Upper lobe of left lung (tissue), 6 donors: ENCODE data around the gene CORO7. TPM values are rescaled to one million over a fixed set of nuclear protein-coding genes. Genes with fewer than 3 reads are reported as not detected.

Experiments used
- ATAC-seq, 2 donors: fragments of 200-7000 bp; cut with Tn5 transposase; one replicate each; pipeline ENCODE4 v1.9.1; 2022; ENCODE audit warnings: mild to moderate bottlenecking in 2 of 2, moderate library complexity in 2 of 2; ENCODE audit not compliant: low FRiP score in 2 of 2
- DNase-seq, 2 donors: peaks; one replicate each; pipeline ENCODE4 v3.0.0-alpha.2; 2019 to 2020
- H3K27ac ChIP-seq, 4 donors: fragments of 200-600 bp; sonication (generic); one replicate each; pipeline ENCODE4 v1.5.1; 2016 to 2019
- H3K27me3 ChIP-seq, 4 donors: fragments of 200-600 bp; sonication (generic); one replicate each; pipeline ENCODE4 v1.5.1; 2017 to 2019
- H3K36me3 ChIP-seq, 4 donors: fragments of 200-600 bp; sonication (generic); one replicate each; pipeline ENCODE4 v1.5.1; 2016 to 2019
- H3K4me1 ChIP-seq, 4 donors: fragments of 200-600 bp; sonication (generic); one replicate each; pipeline ENCODE4 v1.5.1; 2018 to 2019
- H3K4me3 ChIP-seq, 4 donors: fragments of 200-600 bp; sonication (generic); one replicate each; pipeline ENCODE4 v1.5.1; 2017 to 2019; ENCODE audit warnings: mild to moderate bottlenecking in 2 of 4, moderate library complexity in 1 of 4
- H3K9me3 ChIP-seq, 4 donors: fragments of 200-600 bp; sonication (generic); one replicate each; pipeline ENCODE4 v1.5.1; 2018 to 2019
- EP300 ChIP-seq, 4 donors: sonication (generic); formaldehyde crosslinking; IDR thresholded peaks; one replicate each; pipeline ENCODE4 v1.5.1; 2017; ENCODE audit warnings: antibody characterized with exemption in 4 of 4, control low read depth in 2 of 4
- POLR2A ChIP-seq, 4 donors: fragments of 450-650 bp; IDR thresholded peaks; one replicate each; pipeline ENCODE4 v1.5.1; 2016 to 2017; ENCODE audit warnings: antibody characterized with exemption in 4 of 4, mild to moderate bottlenecking in 2 of 4
- POLR2AphosphoS5 ChIP-seq, 2 donors: sonication (generic); formaldehyde crosslinking; IDR thresholded peaks; one replicate each; pipeline ENCODE4 v1.5.1; 2017; ENCODE audit warnings: antibody characterized with exemption in 2 of 2
- WGBS, 2 donors: methylation state at CpG; one replicate each; pipeline ENCODE4 v1.1.5; 2017 to 2018; 5-methylcytosine and 5-hydroxymethylcytosine counted together
- total RNA-seq, 6 donors: library from RNA; depleted of rRNA in 4 of 6; stranded (reverse); fragments of >200 nt in 4 of 6; gene quantifications; one replicate each; pipeline versions ENCODE4 v1.1.0 to v1.2.1, GENCODE V29; 2016 to 2021
- TF ChIP-seq, protein P1 (sequence below), 6 experiments: fragments of 450-650 bp in 4 of 6; fragments of 200-600 bp in 2 of 6; sonication (generic) in 2 of 6; IDR thresholded peaks; one replicate each; pipeline ENCODE4 v1.5.1; 2016 to 2019; ENCODE audit warnings: antibody characterized with exemption in 6 of 6
- donor health status: DM: no; HTN: no; CAD: no; lungs with moderate emphysema.
- donor health status: DM: no; HTN: yes; CAD: no; lungs with severe emphysema.

CORO7 gene
- total RNA-seq, 6 donors from 2014 or later, result 42.9 to 235 (median 69.0) TPM

GRCh38 chr16:4377573-4378154 is 38.7 kb downstream of the CORO7 start:
- WGBS, 2 donors, result 72 to 81% methylated on average over 12 of the region's 12 CpGs
- ATAC-seq (no peak), DNase-seq (no peak)
- no peaks in the 10 kb centered on the region for H3K9me3 ChIP-seq
- H3K27me3 ChIP-seq, result no peaks in the 10 kb centered on the region
- peaks cover 13 to 37% (median 23%) of the 10 kb centered on the region in 4 donors for H3K36me3 ChIP-seq
- H3K4me3 ChIP-seq, result no peak overlapping the region
- H3K4me1 ChIP-seq, result peaks cover 64 to 70% (median 67%) of the 10 kb centered on the region in 4 donors
- TF ChIP-seq, protein P1, sequence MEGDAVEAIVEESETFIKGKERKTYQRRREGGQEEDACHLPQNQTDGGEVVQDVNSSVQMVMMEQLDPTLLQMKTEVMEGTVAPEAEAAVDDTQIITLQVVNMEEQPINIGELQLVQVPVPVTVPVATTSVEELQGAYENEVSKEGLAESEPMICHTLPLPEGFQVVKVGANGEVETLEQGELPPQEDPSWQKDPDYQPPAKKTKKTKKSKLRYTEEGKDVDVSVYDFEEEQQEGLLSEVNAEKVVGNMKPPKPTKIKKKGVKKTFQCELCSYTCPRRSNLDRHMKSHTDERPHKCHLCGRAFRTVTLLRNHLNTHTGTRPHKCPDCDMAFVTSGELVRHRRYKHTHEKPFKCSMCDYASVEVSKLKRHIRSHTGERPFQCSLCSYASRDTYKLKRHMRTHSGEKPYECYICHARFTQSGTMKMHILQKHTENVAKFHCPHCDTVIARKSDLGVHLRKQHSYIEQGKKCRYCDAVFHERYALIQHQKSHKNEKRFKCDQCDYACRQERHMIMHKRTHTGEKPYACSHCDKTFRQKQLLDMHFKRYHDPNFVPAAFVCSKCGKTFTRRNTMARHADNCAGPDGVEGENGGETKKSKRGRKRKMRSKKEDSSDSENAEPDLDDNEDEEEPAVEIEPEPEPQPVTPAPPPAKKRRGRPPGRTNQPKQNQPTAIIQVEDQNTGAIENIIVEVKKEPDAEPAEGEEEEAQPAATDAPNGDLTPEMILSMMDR (IDR thresholded peaks at IDR 0.05), result no peak
- TF ChIP-seq EP300 (IDR thresholded peaks at IDR 0.05) (no peak), POLR2A (IDR thresholded peaks at IDR 0.05) (no peak), POLR2AphosphoS5 (IDR thresholded peaks at IDR 0.05) (no peak)
- H3K27ac ChIP-seq, result peak overlapping the region; percentile 82 to 92 (median 85)

- H3K4me1 ChIP-seq, result peaks cover 70 to 76% (median 73%) of the 10 kb centered on the region in 4 donors
- no peak for ATAC-seq
- H3K27me3 ChIP-seq, result no peaks in the 10 kb centered on the region
- no peak for TF ChIP-seq POLR2A (IDR thresholded peaks at IDR 0.05)
- no peak for TF ChIP-seq EP300 (IDR thresholded peaks at IDR 0.05)
- TF ChIP-seq, protein P1 (IDR thresholded peaks at IDR 0.05), result no peak
- TF ChIP-seq POLR2AphosphoS5 (IDR thresholded peaks at IDR 0.05), result no peak
- peak overlapping the region in 1 of 4 donors; percentile 15 for H3K4me3 ChIP-seq
- peak overlapping the region; percentile 82 to 92 (median 85) for H3K27ac ChIP-seq
- no peak for DNase-seq
- WGBS, 2 donors, result 62 to 79% methylated on average over 8 to 27 of the region's 27 CpGs
- H3K36me3 ChIP-seq, result peaks cover 8 to 31% (median 16%) of the 10 kb centered on the region in 4 donors
- H3K9me3 ChIP-seq, result no peaks in the 10 kb centered on the region
Observed at GRCh38 chr16:4376893-4377572, 39.4 kb downstream of the CORO7 start.

DNA sequence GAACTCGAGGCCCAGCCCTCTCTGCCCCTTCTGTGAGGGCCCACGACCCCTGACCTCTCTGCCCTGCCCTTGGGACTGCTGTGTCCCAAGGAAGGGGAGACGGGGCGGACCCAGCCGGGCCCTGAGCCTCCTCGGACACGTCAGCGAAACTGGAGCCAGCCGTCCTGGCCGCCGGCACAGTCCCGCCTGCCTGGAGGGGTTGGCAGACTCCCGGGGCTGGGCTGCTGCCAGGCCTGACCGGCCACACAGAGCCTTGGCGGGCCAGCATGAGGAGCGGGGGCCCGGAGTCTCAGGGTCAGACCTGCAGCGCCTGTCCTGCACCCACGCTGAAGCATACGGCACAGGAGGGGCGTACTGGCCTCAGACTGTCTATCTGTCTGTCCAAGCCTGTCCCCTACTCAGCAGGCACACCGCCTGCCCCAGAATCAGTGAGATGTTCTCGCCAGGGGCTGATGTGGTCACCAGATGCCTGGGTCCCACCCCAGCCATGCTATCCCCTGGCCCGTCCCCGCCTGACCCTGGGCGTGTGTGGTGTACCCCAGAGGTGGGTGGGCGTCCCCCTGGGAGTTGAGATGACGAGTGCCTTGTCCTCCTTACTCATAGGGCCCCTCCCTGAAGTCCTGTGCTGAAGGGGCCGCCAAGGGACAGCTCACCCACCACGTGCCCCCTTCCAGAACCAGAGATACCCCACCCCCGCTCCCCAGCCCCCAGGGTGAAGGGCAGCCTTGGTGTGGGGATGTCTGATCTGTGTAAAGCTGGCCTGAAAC is 40.1 kb downstream of the CORO7 start:
- ATAC-seq (peak; percentile 71 to 74), DNase-seq (peak; percentile 92 to 97)
- peaks cover 2 to 24% (median 9%) of the 10 kb centered on the region in 4 donors for H3K36me3 ChIP-seq
- H3K4me3 ChIP-seq, result peak overlapping the region in 2 of 4 donors; percentile 15 to 23
- no peaks in the 10 kb centered on the region for H3K27me3 ChIP-seq
- 37 to 39% methylated on average over 4 to 26 of the region's 31 CpGs for WGBS, 2 donors
- H3K27ac ChIP-seq, result peak overlapping the region; percentile 82 to 92 (median 85)
- peaks cover 71 to 84% (median 75%) of the 10 kb centered on the region in 4 donors for H3K4me1 ChIP-seq
- no peak for TF ChIP-seq POLR2A (IDR thresholded peaks at IDR 0.05)
- peak in 1 of 2 donors; percentile 55 for TF ChIP-seq POLR2AphosphoS5 (IDR thresholded peaks at IDR 0.05)
- TF ChIP-seq EP300 (IDR thresholded peaks at IDR 0.05), result peak in 1 of 4 donors; percentile 2
- no peaks in the 10 kb centered on the region for H3K9me3 ChIP-seq

GRCh38 chr16:4375717-4376116 is 40.7 kb downstream of the CORO7 start:
- WGBS, 2 donors, result 75 to 87% methylated on average over 13 to 15 of the region's 15 CpGs
- Histone ChIP-seq H3K4me1 (peaks cover 71 to 90% (median 81%) of the 10 kb centered on the region in 4 donors), H3K36me3 (peaks cover 0 to 18% (median 4%) of the 10 kb centered on the region in 4 donors), H3K27ac (peak overlapping the region; percentile 82 to 92 (median 85)), H3K27me3 (no peaks in the 10 kb centered on the region), H3K4me3 (peak overlapping the region in 2 of 4 donors; percentile 15 to 23), H3K9me3 (no peaks in the 10 kb centered on the region)
- TF ChIP-seq EP300 (IDR thresholded peaks at IDR 0.05), result no peak
- no peak for ATAC-seq
- DNase-seq, result no peak

DNA sequence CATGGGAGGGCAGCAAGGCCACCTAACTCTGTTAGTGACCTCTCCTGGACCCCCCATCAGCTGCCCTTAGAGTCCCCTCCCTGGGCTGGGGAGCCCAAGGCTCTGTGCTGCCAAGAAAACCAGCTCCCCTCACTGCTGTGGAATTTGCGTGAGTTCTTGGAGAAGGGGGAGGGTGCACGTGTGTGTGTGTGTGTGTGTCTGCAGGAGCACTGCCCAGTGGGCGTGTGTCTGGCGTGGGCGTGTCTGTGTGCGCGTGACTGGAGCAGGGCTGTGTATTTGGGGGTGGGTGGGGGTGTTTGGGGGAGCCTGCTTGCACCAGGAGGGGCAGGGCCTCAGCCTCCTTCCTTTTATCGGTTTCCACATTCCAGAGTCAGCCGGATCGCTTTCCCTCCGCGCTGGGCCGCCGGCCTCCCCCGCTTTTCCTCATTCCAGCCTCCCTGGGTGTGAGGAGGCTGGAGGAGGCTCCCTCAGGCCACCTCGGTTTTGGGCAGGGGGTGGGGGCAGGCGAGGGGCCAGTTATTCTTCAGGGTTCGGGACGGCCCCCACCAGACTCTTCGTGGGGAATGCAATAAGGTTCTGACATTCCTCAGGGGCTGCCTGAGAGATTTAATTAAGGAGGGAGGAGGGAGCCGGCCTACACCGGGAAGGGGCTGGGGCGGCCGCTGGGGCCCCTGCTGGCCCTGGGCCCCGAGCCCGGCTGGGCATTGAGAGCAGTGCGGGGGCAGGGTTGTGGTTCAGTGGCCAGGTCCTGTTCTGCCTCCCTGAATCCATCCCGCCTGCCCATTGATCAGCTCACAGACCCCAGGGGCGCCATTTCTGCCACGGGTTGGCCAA is 42.3 kb downstream of the CORO7 start:
- Histone ChIP-seq H3K4me1 (peaks cover 79 to 96% (median 93%) of the 10 kb centered on the region in 4 donors), H3K27me3 (no peaks in the 10 kb centered on the region), H3K36me3 (peaks cover 0 to 13% (median 0%) of the 10 kb centered on the region in 4 donors), H3K27ac (peak overlapping the region; percentile 82 to 92 (median 85)), H3K4me3 (peak overlapping the region in 3 of 4 donors; percentile 64 to 93 (median 67)), H3K9me3 (no peaks in the 10 kb centered on the region)
- WGBS, 2 donors, result 43 to 60% methylated on average over 2 to 26 of the region's 30 CpGs
- peak; percentile 46 to 49 for ATAC-seq
- TF ChIP-seq EP300 (IDR thresholded peaks at IDR 0.05) (no peak), POLR2AphosphoS5 (IDR thresholded peaks at IDR 0.05) (peak in 1 of 2 donors; percentile 66)
- DNase-seq, result peak; percentile 62 to 89
